Left lobe of liver (tissue), 2 donors: ENCODE results near the gene GALNT2. TPM values are rescaled to one million over a fixed set of nuclear protein-coding genes. Genes with fewer than 3 reads are reported as not detected.

Experiments
- ATAC-seq: fragments of 200-7000 bp; cut with Tn5 transposase; one replicate; pipeline ENCODE4 v1.9.1; 2020; ENCODE audit warnings: mild to moderate bottlenecking, moderate library complexity
- DNase-seq: peaks from one replicate; pipeline ENCODE4 v3.0.0-alpha.2; 2020; ENCODE audit warnings: low spot score
- total RNA-seq: library from RNA; stranded (reverse); gene quantifications from one replicate; pipeline ENCODE4 v1.2.1, GENCODE V29; 2021
- donor health status: DM: no; HTN: no; CAD: no; lungs with moderate emphysema.
- donor health status: DM: no; HTN: yes; CAD: no.

Gene GALNT2
- total RNA-seq, 1 donor from 2014 or later, result 83.7 TPM

DNA sequence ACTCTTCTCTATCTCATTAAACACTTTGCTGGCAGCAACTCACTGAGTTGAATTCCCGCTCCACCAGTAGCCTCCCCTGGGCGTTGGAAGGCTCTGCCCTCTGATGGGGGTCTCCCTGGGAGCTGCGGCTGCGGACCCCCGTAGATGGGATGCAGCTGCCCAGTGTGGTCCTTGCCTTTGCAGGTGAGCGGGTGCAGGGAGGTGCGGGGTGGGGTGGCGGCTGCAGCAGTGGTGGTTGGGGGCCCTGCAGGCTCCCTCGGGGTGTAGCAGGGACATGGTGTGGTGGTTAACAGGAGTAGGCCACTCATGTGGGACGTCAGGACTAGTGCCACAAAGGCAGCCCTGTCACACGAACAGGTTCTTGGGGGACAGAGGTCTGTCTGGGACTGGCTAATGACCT, 42.0 kb downstream of the GALNT2 start:
- DNase-seq (no peak), ATAC-seq (no peak)

DNA sequence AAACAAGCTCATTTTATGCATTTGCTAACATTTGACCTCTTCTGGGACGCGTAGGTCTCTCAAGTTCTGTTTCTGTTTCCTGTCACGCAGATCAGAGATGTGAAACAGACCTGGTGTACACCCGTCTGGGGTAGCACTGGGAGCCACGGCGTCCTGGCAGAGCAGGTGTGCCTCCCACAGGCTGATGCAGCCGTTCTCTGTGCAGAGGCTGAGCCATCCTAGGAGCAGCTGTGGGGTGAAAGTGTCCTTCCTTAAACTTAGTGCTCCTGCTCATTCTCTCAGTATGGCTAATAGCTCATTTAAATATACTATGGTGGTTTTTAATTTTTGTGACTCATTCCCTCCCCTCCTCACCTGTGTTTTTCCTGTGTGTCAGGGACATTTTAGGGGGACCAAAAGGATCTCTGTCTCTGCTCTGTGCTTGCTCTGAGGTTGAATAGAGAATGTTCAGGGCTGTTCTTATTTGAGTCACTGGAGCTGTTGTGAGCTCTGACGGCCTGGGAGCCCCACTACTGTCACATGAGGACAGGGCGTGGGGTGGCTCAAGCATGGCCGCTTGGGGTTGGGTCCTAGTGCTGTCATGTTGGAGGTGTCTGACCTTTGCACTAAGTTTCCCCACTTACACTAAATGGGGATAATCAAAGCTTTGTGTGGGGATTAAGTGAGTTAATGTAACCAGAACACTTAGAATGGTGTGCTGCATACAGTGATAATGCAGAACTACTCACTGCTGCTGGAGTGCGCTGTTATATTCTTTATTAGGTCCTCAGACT, 43.0 kb downstream of the GALNT2 start:
- no peak for ATAC-seq
- no peak for DNase-seq

DNA sequence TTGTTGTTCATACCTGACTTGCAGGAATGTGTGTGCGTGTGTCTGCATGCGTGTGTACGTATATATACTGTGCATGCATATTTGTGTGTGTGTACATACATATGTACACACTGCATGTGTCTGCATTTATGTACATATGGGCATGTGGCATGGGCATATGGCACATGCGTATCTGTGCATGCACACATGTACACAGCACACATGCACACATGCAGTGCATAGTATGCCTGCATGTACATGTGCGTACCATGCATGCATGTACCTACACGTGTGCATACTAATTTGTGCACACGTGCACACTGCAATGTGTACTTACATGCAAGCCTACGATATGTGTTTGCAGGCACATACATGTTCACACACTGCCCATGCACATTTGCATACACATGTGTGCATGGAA, 43.9 kb downstream of the GALNT2 start:
- ATAC-seq (no peak), DNase-seq (no peak)

DNA sequence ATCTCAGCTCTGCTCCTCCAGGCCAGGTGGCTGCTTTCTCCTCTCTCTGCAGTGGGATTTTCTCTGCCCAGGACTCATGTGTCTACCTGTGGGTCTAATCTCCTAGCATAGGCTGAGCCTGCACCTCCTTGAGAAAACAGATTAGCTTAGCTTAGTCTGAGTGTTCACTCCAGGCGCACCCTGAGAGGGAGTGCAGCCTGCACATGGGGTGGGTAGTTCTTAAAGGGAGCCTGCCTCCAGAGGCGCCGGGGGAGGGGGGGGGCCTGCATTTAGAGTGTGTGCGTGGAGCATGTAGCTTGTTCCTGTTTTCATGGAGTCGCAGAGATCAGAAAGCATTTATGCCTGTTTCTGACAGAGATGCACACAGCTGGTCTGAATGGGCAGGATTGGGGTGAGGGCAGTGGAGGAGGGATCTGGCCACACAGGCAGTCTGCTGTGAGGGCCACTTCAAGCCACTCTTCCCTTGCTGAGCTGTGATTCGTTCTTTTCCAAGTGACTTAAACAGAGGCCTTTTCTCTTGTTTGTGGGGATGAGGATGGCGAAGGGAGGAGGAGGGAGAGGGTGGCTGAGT, 45.2 kb downstream of the GALNT2 start:
- ATAC-seq (no peak), DNase-seq (no peak)

DNA sequence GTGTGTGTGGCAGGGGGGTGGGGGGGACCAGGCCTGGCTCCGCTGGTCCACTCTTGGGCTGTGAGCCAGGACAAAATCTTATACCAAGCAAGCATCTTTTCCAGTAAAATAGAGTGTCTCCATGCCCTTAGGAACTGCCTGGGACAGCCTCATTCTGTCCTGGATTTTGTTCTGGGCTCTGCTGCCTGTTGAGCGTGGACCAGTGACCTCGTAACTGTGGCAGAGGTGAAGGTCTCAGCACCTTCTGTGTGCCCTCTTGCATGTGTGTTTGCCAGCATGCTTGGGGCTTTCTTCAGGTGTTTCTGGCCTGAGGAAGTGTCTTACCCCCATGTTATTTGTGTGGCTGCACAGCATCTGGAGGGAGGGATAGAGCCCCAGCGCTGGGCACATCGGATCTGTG, 45.7 kb downstream of the GALNT2 start:
- DNase-seq, result peak; percentile 59
- ATAC-seq, result peak; percentile 77

DNA sequence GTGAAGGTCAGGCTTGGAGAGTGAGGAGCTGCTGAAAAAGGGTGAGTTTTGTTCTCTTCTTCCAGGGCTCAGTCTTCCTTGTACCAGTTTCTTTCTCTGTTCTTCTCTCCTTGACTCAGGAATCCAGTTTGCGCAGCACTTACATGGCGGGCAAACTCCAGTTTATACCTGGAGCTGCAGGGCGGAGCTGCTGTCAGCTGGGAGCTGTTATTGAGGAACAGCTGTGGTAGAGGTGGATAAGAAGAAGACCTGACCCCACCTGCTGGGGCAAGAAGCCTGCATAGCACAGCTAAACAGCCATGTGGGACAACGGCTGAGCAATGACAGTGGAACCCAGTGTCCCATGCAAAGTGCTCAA, 46.2 kb downstream of the GALNT2 start:
- DNase-seq (no peak), ATAC-seq (no peak)

DNA sequence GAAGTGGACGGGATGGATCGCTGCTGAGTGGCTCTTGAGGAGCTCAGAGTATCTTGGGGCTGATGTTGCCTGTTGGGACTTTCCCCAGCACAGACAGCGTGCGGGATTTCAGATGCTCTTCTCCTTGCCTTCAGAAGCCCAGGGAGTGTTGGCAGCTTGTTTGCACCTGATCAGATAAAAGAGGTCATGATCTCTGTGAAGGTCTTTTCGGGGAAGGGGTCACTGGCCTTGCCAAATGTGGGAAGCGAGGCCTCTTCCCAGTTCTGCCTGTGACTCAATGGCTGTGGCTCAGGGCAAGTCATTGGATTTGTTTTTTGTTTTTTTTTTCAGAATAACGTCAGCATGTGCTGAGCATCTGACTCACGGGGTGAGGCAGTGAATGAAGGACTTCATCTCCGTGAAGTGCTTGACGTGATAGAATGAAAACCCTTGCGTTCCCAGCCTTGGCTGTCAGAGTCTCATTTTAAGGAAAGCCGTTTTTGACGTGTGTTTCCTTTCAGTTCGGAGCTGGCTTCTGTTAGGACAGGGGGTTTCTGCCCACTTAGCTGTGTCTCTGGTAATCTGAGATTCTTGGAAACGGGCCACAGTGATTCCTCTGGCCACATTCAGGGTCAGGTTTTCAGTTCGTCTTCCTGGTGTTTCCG, 46.7 kb downstream of the GALNT2 start:
- ATAC-seq, result peak; percentile 66

DNA sequence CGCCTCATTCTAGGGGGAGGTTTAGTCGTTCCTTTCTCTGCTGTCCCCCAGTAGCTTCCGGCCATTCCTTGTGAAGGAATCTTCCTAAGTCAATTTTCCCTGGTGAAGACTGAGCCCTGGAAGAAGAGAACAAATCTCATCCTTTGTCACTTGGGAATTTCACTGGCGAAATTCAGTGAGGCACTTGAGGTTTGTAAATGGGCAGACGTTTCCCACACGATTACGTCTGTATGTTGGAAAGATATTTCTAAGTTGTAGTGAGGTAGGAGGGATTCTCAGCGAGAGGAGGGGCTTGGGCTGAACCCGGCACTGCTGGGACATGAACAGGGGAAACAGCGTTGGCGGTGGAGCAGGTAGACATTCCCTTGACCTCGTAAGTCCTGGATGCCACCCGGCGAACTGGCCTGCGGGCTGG, 47.2 kb downstream of the GALNT2 start:
- ATAC-seq (no peak), DNase-seq (no peak)

More for the DNA sequence above, 46.7 kb downstream of the GALNT2 start:
- peak; percentile 62 for DNase-seq

DNA sequence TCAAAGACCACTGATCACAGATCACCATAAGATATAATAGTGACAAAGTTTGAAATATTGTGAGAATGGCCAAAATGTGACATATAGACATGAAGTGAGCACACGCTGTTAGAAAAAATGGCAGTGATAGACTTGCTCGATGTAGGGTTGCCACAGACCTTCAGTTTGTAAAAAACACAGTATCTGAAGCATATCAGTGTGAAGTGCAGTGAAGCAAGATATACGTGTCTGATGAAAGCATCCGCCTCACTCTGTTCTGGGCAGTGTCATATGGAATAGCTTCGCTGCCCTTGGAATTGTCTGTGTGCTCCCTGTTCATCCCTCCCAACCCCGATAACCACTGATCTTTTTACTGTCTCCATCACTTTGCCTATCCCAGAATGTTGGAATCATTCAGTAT, 50.7 kb downstream of the GALNT2 start:
- ATAC-seq (no peak), DNase-seq (no peak)

DNA sequence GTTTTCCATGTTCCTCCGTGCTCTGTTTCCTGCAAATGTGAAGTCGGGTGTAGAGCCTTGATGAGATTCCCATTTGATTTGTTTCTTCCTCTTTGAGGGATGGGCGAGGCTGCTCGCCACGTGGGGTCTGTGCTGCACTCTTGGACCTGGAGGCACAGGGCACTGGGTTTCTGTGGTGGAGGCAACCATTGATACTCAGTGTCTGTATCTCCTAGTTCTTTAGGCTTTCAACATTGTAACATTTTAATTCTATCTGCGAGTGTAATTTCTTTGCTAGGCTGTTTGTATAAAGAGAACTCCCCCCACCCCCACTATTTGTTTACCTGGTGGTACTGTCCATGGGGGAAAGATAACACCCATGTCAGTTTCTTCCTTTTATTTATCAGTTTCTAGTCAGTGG, 52.3 kb downstream of the GALNT2 start:
- ATAC-seq (no peak), DNase-seq (no peak)

DNA sequence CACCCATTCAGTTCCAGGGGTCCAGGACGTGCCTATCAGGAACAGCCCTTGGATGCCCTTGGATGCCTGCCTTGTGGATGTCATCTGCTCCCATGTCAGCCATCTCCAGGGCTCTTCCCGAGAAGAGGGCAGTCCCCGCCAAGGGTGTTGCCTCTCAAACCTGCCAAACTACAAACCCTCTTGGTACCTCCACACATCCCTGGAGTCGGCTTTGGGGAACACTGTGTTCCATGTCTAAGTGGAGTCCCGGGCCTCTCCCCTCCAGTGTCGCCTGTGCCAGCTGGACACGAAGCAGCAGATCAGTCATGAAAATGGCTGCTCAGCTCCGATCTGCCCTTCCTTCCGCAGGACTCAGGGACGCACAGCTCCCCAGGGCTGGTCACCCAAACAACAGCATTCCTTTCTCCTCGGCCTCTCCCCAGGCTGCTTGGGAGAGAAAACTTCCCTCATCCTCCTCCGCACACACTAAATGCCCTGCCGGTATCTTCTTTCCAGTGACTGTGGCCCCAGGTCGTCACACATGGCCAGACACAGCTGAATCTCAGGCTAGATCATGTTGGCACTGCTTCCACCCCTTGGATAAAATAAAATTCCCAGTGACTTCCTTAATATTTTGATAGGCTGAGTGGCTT, 53.4 kb downstream of the GALNT2 start:
- ATAC-seq (no peak), DNase-seq (no peak)

DNA sequence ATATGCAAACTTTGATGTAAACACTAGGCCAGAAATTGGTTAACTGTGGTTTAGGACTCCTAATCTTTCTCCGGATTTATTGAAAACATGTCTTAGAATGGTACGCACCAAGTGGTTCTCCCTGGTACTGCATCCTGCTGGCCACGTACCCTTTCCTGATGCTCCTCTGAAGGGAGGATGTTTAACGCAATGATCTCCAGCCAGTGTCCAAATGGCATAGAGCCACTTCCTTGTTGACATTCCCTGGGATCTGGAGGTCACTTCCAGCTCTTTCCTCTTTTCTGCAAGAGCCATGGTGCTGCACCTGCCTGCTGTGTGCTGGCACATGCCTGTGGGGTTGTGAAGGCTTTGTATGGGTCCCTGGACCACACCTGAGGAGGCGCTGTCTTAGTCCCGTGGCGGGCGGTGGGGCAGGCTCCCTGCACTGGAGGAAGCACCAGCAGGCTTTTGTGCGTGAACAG, 53.9 kb downstream of the GALNT2 start:
- ATAC-seq (peak; percentile 72), DNase-seq (no peak)

DNA sequence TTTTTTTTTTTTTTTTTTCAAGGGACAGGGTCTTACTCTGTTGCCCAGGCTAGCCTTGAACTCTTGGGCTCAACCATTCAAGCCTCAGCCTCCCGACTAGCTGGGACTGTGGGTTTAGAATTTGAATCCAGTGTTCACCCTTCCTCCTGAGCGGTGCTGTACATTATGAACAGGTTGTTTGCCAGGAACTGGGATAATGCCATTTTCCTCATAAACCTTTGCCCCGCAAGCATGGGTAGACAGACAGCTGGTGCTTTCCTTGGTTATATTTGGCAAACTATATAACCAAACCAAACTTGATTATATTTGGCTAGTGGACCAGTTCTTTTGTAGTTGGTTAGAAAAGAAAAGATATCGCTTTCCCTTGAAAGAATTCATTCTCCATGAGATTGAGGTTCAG, 54.9 kb downstream of the GALNT2 start:
- DNase-seq (no peak), ATAC-seq (no peak)

DNA sequence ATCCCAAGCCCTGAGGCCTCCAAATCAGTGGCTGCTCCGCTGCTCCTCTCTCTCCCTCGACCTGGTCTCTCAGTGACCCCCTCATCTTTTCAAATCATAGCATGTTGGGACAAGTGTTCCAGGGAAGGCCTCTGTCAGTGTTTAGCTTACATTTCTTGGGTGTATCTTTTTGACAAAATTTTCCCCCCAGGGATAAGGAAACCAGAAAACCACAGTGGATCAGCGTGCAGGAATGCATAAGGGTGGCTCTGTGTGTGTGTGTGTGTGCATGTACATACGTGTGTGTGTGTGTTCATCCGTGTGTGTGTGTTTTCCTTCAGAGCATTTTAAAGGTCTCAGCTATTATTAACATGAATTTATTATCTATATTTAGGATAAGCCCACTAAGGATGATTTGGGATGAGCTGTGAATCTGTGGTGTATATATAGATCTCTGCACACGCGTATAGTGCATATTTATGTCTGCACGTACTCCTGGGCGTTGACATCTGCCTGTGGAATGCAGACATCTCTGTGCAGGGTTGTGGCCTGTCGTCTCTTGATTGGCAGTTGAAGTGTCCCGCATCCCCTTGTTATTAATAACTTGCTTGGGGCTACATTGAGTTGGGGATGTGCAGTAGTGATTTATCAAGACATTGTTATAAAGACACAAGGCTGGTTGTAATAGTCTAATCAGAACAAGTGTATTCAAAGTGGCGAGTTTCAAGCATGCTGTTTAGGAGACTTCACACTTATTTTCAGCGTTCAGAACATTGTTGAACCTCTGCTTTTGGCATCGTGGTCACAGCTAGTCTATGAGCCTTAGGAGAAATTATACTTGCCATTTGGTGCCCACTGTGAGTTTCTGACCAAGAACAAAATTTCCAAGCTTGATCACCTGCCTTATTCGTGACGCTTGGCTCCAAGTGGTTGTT, 55.6 kb downstream of the GALNT2 start:
- DNase-seq, result no peak
- ATAC-seq, result no peak

DNA sequence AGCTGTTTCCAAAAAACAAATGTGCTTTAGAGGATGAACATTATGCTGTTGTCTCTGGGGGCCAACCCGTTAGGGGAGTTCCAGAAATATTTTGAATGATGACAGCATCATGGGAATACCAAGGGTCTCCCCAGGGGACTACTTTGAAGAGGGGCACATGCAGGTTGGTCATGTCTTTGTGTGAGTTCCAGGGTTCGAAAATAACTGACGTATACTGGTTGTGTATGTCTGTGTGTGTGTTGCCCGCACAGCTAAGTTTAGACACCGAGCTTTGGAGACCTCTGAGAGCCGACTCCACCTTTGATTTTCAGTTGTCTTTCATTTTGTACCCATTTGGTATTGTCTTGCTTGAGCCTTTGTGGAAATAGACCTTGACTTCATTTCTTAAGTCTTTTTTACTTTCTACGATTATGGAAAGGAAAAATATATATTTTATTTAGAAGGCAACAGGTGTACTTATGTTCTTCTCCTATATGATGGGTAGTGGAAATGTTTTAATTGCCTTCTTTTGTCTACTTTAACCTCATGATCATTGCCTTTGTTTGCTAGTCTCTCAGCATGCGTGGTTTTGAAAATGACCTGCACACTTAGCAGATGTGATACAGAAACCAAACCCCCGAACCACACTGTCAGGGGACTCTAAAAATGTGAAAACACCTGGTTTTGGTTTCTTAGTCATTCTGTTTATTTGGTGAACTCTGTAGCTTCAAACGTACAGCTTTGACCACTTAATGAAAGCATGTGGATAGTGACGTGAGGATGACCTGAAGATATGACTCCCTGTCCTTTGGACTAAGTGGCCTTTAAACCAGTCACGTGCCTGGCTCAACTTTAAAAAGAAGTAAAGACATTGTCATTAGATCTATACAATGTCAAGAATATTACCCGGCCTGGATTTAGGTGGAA, 56.5 kb downstream of the GALNT2 start:
- DNase-seq (no peak), ATAC-seq (peak; percentile 52)

DNA sequence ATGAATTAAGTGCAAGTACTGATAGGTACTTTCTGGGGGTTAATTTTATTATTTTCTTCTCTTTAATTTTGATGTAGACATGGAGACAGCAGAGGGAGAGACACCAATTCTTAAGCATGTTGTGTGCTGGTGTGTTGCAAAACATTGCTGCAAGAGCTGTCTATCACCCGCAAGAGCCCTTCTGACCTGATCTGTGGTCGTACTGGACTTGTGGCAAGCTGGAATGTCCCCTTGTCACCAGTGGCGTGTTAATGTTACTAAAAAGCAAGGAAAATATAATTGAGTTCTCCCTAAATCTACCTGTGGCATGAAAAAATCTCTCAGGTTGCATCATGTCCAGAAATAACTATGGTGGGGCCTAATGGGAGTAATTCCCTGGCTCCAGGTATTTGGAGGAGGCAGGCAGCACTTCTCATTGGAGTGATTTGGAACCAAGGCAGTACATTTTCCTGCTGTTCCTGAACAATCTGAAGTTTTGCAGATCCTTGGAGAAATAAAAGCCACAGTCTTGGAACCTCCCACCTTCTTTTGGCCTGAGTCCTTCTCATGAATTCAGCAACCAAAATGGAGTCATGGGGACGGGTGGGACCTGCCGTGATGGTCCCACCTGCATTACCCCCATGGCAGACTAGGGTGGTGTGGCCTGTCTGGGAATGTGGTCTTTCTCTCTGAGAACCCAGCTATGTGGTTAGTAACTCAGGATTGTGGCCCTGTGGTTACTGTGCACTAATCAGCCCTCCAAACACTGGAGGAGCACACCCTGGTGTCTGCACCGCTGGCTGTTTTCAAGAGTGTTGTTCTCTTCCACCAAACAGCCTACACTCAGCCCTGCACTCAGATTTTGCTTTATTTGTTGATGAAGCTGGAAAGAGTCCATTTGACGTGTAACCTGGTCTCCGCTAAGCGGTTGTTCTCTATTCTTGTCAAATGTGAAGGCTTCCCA, 57.4 kb downstream of the GALNT2 start:
- peak; percentile 16 for ATAC-seq
- no peak for DNase-seq

DNA sequence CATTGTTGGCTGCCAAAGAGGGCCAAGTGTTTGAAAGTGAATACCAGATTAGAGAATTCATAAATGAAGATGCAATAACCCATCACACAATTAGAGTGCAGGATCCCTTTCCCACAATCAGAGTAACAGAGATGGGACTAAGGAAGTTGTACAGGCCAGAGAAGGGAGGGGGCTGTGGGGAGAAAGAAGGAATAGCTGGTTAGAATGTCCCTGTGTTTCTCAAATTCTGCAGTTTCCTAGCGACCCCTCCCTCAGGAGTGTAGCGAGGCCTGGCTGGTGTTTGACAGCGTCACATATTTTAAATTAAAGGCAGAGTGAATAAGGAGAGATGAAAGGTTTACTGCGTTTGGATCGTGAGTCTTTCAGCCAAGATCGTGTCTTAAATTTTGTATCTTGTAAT, 58.1 kb downstream of the GALNT2 start:
- no peak for ATAC-seq
- DNase-seq, result no peak
